ENCODE measurements around the gene CEP20.

The CEP20 gene

GRCh38 chr16:15836965-15837611 is 51.3 kb downstream of the CEP20 start:
- Histone ChIP-seq H3K27ac (no peak overlapping the region), H3K4me3 (no peak overlapping the region)

- H3K4me3 ChIP-seq: no peak overlapping the region
- H3K27ac ChIP-seq: no peak overlapping the region
Measured at GRCh38 chr16:15836074-15836473, 52.3 kb downstream of the CEP20 start.

GRCh38 chr16:15835136-15835878 is 53.1 kb downstream of the CEP20 start:
- Histone ChIP-seq H3K4me3 (no peak overlapping the region), H3K27ac (no peak overlapping the region)

GRCh38 chr16:15834502-15834901 is 53.9 kb downstream of the CEP20 start:
- no peak overlapping the region for H3K4me3 ChIP-seq
- no peak overlapping the region for H3K27ac ChIP-seq

- Histone ChIP-seq H3K4me3 (no peak overlapping the region), H3K27ac (no peak overlapping the region)
Measured at GRCh38 chr16:15833541-15833940, 54.9 kb downstream of the CEP20 start.

GRCh38 chr16:15832241-15832640 is 56.2 kb downstream of the CEP20 start:
- H3K27ac ChIP-seq: no peak overlapping the region
- no peak overlapping the region for H3K4me3 ChIP-seq

GRCh38 chr16:15830832-15831451 is 57.5 kb downstream of the CEP20 start:
- no peak overlapping the region for H3K4me3 ChIP-seq
- H3K27ac ChIP-seq: no peak overlapping the region

- Histone ChIP-seq H3K4me3 (no peak overlapping the region), H3K27ac (no peak overlapping the region)
Measured at GRCh38 chr16:15829460-15829859, 58.9 kb downstream of the CEP20 start.

GRCh38 chr16:15827709-15828343 is 60.6 kb downstream of the CEP20 start:
- no peak overlapping the region for H3K4me3 ChIP-seq
- no peak overlapping the region for H3K27ac ChIP-seq

GRCh38 chr16:15827299-15827698 is 61.1 kb downstream of the CEP20 start:
- no peak overlapping the region for H3K27ac ChIP-seq

GRCh38 chr16:15825750-15826305 is 62.6 kb downstream of the CEP20 start:
- Histone ChIP-seq H3K27ac (no peak overlapping the region), H3K4me3 (no peak overlapping the region)

More at GRCh38 chr16:15827299-15827698, 61.1 kb downstream of the CEP20 start:
- H3K4me3 ChIP-seq: no peak overlapping the region

GRCh38 chr16:15822957-15823356 is 65.4 kb downstream of the CEP20 start:
- Histone ChIP-seq H3K27ac (no peak overlapping the region), H3K4me3 (no peak overlapping the region)

GRCh38 chr16:15820837-15821236 is 67.6 kb downstream of the CEP20 start:
- Histone ChIP-seq H3K4me3 (no peak overlapping the region), H3K27ac (no peak overlapping the region)

GRCh38 chr16:15819046-15819445 is 69.4 kb downstream of the CEP20 start:
- no peak overlapping the region for H3K27ac ChIP-seq
- H3K4me3 ChIP-seq: no peak overlapping the region

- Histone ChIP-seq H3K27ac (no peak overlapping the region), H3K4me3 (no peak overlapping the region)
Measured at GRCh38 chr16:15817446-15817845, 71.0 kb downstream of the CEP20 start.

GRCh38 chr16:15816228-15816627 is 72.2 kb downstream of the CEP20 start:
- Histone ChIP-seq H3K27ac (no peak overlapping the region), H3K4me3 (no peak overlapping the region)
